CD4-positive, CD25-positive, alpha-beta regulatory T cell (primary cell): ENCODE data around the gene RPP25. TPM values are rescaled to one million over a fixed set of nuclear protein-coding genes. Genes with fewer than 3 reads are reported as not detected.

Experiments
- ATAC-seq, 2 donors: fragments of 150-1000 bp; cut with Tn5 transposase; one replicate each; pipeline ENCODE4 v1.10.0; 2021; ENCODE audit warnings: low read depth in 2 of 2, moderate number of reproducible peaks in 2 of 2, moderate library complexity in 1 of 2
- DNase-seq, 3 donors: peaks; one replicate each; pipeline versions ENCODE4 v3.0.0 to v3.0.0-alpha.2; 2012 to 2022; ENCODE audit warnings: mixed read lengths in 1 of 3
- H3K27ac ChIP-seq: one replicate; pipeline ENCODE4 v1.7.0; 2013; ENCODE audit warnings: mild to moderate bottlenecking, low read length; ENCODE audit not compliant: insufficient read depth, poor library complexity, severe bottlenecking
- H3K27me3 ChIP-seq: one replicate; pipeline ENCODE4 v1.7.0; 2013; ENCODE audit warnings: low read length; ENCODE audit not compliant: control insufficient read depth, insufficient read depth
- H3K36me3 ChIP-seq: one replicate; pipeline ENCODE4 v1.7.0; 2013; ENCODE audit warnings: mild to moderate bottlenecking, low read length, moderate library complexity; ENCODE audit not compliant: control insufficient read depth, insufficient read depth
- H3K4me1 ChIP-seq: 2 replicates; pipeline ENCODE4 v1.7.0; 2013; ENCODE audit warnings: mild to moderate bottlenecking, low read length; ENCODE audit not compliant: insufficient read depth, control insufficient read depth, poor library complexity, severe bottlenecking
- H3K4me3 ChIP-seq: one replicate; pipeline ENCODE4 v1.7.0; 2013; ENCODE audit warnings: low read depth, mild to moderate bottlenecking, low read length, moderate library complexity
- H3K9me3 ChIP-seq, 2 experiments: 1 replicate in 1 of 2; 2 replicates in 1 of 2; pipeline ENCODE4 v1.7.0; 2013; ENCODE audit warnings: low read length in 2 of 2, mild to moderate bottlenecking in 1 of 2, moderate library complexity in 1 of 2; ENCODE audit not compliant: control insufficient read depth in 2 of 2
- H3K27ac Mint-ChIP-seq, 3 donors: one replicate each; pipeline ENCODE4 v1.8.0; 2020 to 2022; ENCODE audit warnings: mild to moderate bottlenecking in 3 of 3, mixed read lengths in 3 of 3, moderate library complexity in 2 of 3
- H3K27me3 Mint-ChIP-seq: one replicate; pipeline ENCODE4 v1.8.0; 2022; ENCODE audit warnings: mild to moderate bottlenecking, mixed read lengths
- H3K36me3 Mint-ChIP-seq: one replicate; pipeline ENCODE4 v1.8.0; 2020; ENCODE audit warnings: mixed read lengths
- H3K4me1 Mint-ChIP-seq, 4 donors: one replicate each; pipeline ENCODE4 v1.8.0; 2020 to 2022; ENCODE audit warnings: mixed read lengths in 4 of 4, mild to moderate bottlenecking in 1 of 4
- H3K4me3 Mint-ChIP-seq, 4 donors: one replicate each; pipeline ENCODE4 v1.8.0; 2020 to 2022; ENCODE audit warnings: mild to moderate bottlenecking in 4 of 4, mixed read lengths in 4 of 4, moderate library complexity in 3 of 4
- H3K9me3 Mint-ChIP-seq, 7 donors: one replicate each; pipeline ENCODE4 v1.8.0; 2020 to 2022; ENCODE audit warnings: mixed read lengths in 7 of 7, mild to moderate bottlenecking in 3 of 7, moderate library complexity in 2 of 7
- polyA plus RNA-seq, 4 donors: library from polyadenylated mRNA; unstranded; fragments of 300-500 nt; fragmentation: Illumina TruSeq; gene quantifications; one replicate each; pipeline ENCODE4 v1.2.3, GENCODE V29; 2021
- total RNA-seq: library from RNA; stranded (reverse); gene quantifications from one replicate; pipeline ENCODE4 v1.2.3, GENCODE V29; 2022

Gene RPP25
- total and polyA plus RNA-seq, 5 donors from 2014 or later: 0.54 to 4.6 (median 2.1) TPM

GRCh38 chr15:74958320-74958907 is 1.8 kb upstream of the RPP25 start:
- ATAC-seq (no peak), DNase-seq (no peak)
- H3K36me3 Mint-ChIP-seq: no peaks in the 10 kb centered on the region
- peaks cover 51% of the 10 kb centered on the region for H3K27me3 Mint-ChIP-seq
- H3K4me3 ChIP-seq: no peak overlapping the region
- H3K4me3 Mint-ChIP-seq: peak overlapping the region; percentile 37 to 81 (median 50)
- no peaks in the 10 kb centered on the region for H3K36me3 ChIP-seq
- peaks cover 35% of the 10 kb centered on the region for H3K4me1 ChIP-seq
- no peak overlapping the region for H3K27ac ChIP-seq
- H3K9me3 Mint-ChIP-seq: peaks cover 0 to 4% (median 0%) of the 10 kb centered on the region in 7 donors
- H3K4me1 Mint-ChIP-seq: peaks cover 0 to 29% (median 7%) of the 10 kb centered on the region in 4 donors
- peaks cover 15% of the 10 kb centered on the region for H3K27me3 ChIP-seq
- H3K27ac Mint-ChIP-seq: peak overlapping the region in 2 of 3 donors; percentile 9 to 59
- H3K9me3 ChIP-seq: no peaks in the 10 kb centered on the region

DNA sequence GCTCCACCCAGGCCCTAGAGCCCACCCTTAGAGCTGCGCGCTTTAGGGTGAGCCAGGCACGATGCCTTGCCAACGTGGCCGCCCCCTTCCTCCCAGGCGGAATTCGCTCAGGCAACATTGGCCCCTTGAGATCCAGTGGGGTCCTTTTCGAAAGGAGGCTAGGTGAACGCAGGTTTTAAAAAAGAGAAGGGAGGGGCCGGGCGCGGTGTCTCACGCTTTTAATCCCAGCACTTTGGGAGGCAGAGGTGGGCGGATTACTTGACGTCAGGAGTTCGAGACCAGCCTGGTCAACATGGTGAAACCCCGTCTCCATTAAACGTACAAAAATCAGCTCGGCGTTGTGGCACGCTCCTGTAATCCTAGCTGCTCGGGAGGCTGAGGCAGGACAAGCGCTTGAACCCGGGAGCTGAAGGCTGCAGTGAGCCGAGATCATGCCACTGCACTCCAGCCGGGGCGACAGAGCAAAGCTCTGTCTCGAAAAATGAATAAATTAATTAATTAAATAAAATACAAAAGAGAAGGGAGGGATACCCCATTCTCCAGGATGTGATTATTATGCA is 984 bp upstream of the RPP25 start:
- peaks cover 14% of the 10 kb centered on the region for H3K27me3 ChIP-seq
- H3K27ac ChIP-seq: no peak overlapping the region
- no peak overlapping the region for H3K4me3 ChIP-seq
- Mint-ChIP-seq H3K4me1 (peaks cover 0 to 29% (median 7%) of the 10 kb centered on the region in 4 donors), H3K36me3 (no peaks in the 10 kb centered on the region), H3K27ac (no peak overlapping the region), H3K27me3 (peaks cover 51% of the 10 kb centered on the region), H3K4me3 (peak overlapping the region; percentile 16 to 81 (median 76)), H3K9me3 (peaks cover 0 to 4% (median 0%) of the 10 kb centered on the region in 7 donors)
- H3K4me1 ChIP-seq: peaks cover 35% of the 10 kb centered on the region
- ATAC-seq: no peak
- H3K36me3 ChIP-seq: no peaks in the 10 kb centered on the region
- DNase-seq: no peak
- no peaks in the 10 kb centered on the region for H3K9me3 ChIP-seq

- peaks cover 35% of the 10 kb centered on the region for H3K4me1 ChIP-seq
- Mint-ChIP-seq H3K27me3 (peaks cover 42% of the 10 kb centered on the region), H3K36me3 (no peaks in the 10 kb centered on the region), H3K9me3 (peaks cover 0 to 4% (median 0%) of the 10 kb centered on the region in 7 donors), H3K27ac (no peak overlapping the region), H3K4me3 (peak overlapping the region in 3 of 4 donors; percentile 26 to 44 (median 28)), H3K4me1 (peaks cover 0 to 29% (median 7%) of the 10 kb centered on the region in 4 donors)
- ATAC-seq (peak; percentile 63 to 66), DNase-seq (peak; percentile 26 to 87 (median 55))
- peaks cover 12% of the 10 kb centered on the region for H3K27me3 ChIP-seq
- no peaks in the 10 kb centered on the region for H3K36me3 ChIP-seq
- H3K4me3 ChIP-seq: no peak overlapping the region
- no peaks in the 10 kb centered on the region for H3K9me3 ChIP-seq
- H3K27ac ChIP-seq: no peak overlapping the region
Measured at GRCh38 chr15:74955796-74956647, 550 bp downstream of the RPP25 start.

- H3K27me3 Mint-ChIP-seq: peaks cover 32% of the 10 kb centered on the region
- peaks cover 0 to 33% (median 9%) of the 10 kb centered on the region in 4 donors for H3K4me1 Mint-ChIP-seq
- H3K9me3 ChIP-seq: no peaks in the 10 kb centered on the region
- no peak overlapping the region for H3K27ac Mint-ChIP-seq
- H3K4me1 ChIP-seq: peaks cover 35% of the 10 kb centered on the region
- no peak overlapping the region for H3K27ac ChIP-seq
- peak overlapping the region in 3 of 4 donors; percentile 36 to 46 (median 44) for H3K4me3 Mint-ChIP-seq
- no peak for ATAC-seq
- no peaks in the 10 kb centered on the region for H3K36me3 ChIP-seq
- peaks cover 0 to 4% (median 0%) of the 10 kb centered on the region in 7 donors for H3K9me3 Mint-ChIP-seq
- no peaks in the 10 kb centered on the region for H3K36me3 Mint-ChIP-seq
- no peak for DNase-seq
- peaks cover 7% of the 10 kb centered on the region for H3K27me3 ChIP-seq
- no peak overlapping the region for H3K4me3 ChIP-seq
Measured at GRCh38 chr15:74955017-74955416, 1.6 kb downstream of the RPP25 start.

DNA sequence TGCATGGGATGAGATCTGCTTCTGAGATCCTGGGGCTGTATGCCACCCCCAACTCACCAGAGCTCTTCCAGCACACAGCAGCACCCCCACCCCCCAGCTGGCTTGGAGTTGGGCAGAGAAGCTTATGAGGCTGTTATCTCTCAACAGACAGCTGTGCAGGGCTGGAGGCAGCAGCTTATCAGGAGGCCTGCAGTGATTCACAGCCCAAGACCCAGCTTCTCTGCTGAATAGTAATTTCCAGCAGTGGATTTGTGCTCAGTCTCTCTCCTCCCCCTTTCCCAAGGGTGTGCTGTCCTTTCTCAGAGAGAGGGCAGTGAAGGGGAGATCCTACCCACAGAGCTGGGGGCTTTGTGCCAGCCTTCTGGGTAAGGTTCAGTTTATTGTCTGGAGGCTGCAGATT is 2.1 kb downstream of the RPP25 start:
- DNase-seq (no peak), ATAC-seq (no peak)
- no peaks in the 10 kb centered on the region for H3K36me3 Mint-ChIP-seq
- Histone ChIP-seq H3K4me1 (peaks cover 35% of the 10 kb centered on the region), H3K27ac (no peak overlapping the region), H3K27me3 (peaks cover 2% of the 10 kb centered on the region), H3K9me3 (no peaks in the 10 kb centered on the region), H3K4me3 (no peak overlapping the region), H3K36me3 (no peaks in the 10 kb centered on the region)
- peaks cover 0 to 4% (median 0%) of the 10 kb centered on the region in 7 donors for H3K9me3 Mint-ChIP-seq
- H3K27me3 Mint-ChIP-seq: peaks cover 27% of the 10 kb centered on the region
- H3K4me3 Mint-ChIP-seq: peak overlapping the region in 2 of 4 donors; percentile 15 to 33
- H3K4me1 Mint-ChIP-seq: peaks cover 0 to 33% (median 8%) of the 10 kb centered on the region in 4 donors
- no peak overlapping the region for H3K27ac Mint-ChIP-seq

DNA sequence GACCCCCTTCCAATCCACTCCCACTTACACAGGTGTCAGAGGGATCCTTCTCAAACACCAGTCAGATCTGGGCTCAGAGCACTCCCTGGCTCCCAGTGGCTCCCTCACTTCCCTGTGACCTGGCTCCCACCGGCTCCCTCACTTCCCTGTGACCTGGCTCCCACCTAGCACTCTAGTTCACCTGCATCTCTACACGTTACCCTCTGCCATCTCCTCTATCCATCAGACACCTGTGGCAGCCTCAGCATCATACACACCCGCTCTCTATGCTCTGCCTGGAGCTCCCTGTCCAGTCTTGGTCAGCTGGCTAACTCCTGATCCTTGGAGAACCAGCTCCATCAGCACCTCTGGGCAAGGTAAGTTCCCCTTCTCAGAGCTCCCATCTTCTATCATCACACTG is 5.6 kb downstream of the RPP25 start:
- H3K4me1 Mint-ChIP-seq: peaks cover 0 to 13% (median 2%) of the 10 kb centered on the region in 4 donors
- no peaks in the 10 kb centered on the region for H3K27me3 Mint-ChIP-seq
- Histone ChIP-seq H3K4me3 (no peak overlapping the region), H3K9me3 (no peaks in the 10 kb centered on the region), H3K27me3 (no peaks in the 10 kb centered on the region), H3K27ac (no peak overlapping the region), H3K4me1 (peaks cover 7% of the 10 kb centered on the region), H3K36me3 (no peaks in the 10 kb centered on the region)
- no peak overlapping the region for H3K4me3 Mint-ChIP-seq
- DNase-seq (no peak), ATAC-seq (no peak)
- no peaks in the 10 kb centered on the region for H3K9me3 Mint-ChIP-seq
- no peak overlapping the region for H3K27ac Mint-ChIP-seq
- no peaks in the 10 kb centered on the region for H3K36me3 Mint-ChIP-seq

DNA sequence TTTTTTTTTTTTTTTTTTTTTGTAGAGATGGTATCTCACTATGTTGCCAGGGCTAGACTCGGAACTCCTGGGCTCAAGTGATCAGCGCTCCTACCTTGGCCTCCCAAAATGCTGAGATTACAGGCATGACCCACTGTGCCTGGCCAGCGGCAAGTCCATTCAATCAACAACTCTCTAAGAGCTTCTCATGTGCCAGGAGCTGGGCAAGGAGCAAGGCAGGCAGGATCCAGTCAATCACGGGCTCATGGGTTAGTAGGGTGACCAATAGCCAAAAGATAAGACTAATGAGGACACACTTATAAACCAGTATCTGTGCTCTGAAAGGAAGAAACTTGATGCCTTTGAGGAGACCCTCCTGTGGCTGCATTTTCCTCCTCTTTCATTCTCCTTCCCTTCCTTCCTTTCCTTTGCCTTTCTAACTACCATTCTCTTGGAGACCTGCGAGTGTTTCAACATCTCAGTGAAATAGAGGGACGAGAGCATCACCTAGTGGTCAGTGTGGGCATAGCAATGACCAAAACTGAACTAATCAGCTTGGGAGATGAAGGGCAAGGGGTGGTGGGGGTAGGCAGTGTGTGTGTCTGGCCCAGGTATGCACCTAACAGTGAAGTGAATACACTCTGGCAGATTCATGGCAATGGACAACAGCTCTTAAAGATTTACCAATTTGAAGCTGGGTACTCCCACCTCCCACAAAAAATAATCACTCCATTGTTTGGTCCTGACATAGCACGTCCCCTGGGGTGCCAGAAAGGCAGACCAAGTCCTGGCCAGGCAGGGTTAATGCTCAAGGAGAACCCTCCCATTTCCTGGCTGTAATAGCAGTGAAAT is 6.3 kb downstream of the RPP25 start:
- H3K27me3 Mint-ChIP-seq: no peaks in the 10 kb centered on the region
- H3K9me3 Mint-ChIP-seq: no peaks in the 10 kb centered on the region

More for the DNA sequence above, 6.3 kb downstream of the RPP25 start:
- peak; percentile 76 to 81 for ATAC-seq
- Histone ChIP-seq H3K9me3 (no peaks in the 10 kb centered on the region), H3K4me3 (no peak overlapping the region), H3K27me3 (no peaks in the 10 kb centered on the region), H3K27ac (no peak overlapping the region), H3K4me1 (no peaks in the 10 kb centered on the region), H3K36me3 (no peaks in the 10 kb centered on the region)
- no peak overlapping the region for H3K27ac Mint-ChIP-seq
- peak; percentile 63 to 82 (median 77) for DNase-seq
- H3K4me1 Mint-ChIP-seq: peaks cover 0 to 10% (median 2%) of the 10 kb centered on the region in 4 donors
- H3K4me3 Mint-ChIP-seq: peak overlapping the region in 1 of 4 donors; percentile 3
- H3K36me3 Mint-ChIP-seq: no peaks in the 10 kb centered on the region
